Fibroblast of skin of left quadriceps (primary cell): ENCODE data around the gene TUBB4B.

ENCODE experiments used
- DNase-seq, 2 experiments: peaks; one replicate each; pipeline ENCODE4 v3.0.0-alpha.2; 2013; ENCODE audit warnings: low read depth in 2 of 2

Gene TUBB4B

GRCh38 chr9:137293094-137293481 is 52.0 kb downstream of the TUBB4B start:
- DNase-seq, result no peak
